ENCODE measurements around the gene PRRG2. TPM values are rescaled to one million over a fixed set of nuclear protein-coding genes. Genes with fewer than 3 reads are reported as not detected.
"Not testable (repeated sequence)": the region's sequence is repeated elsewhere in the genome, so short reads cannot be mapped to it uniquely, and the experiment has no call there.

Gene PRRG2
- total RNA-seq, 2 experiments from 2014 or later, result 1.1 to 1.4 TPM

- ChIA-PET POLR2A (interaction anchor here (0.6 to 0.7 kb wide), 2 partner anchors 18 to 118 kb away, joined by 3 to 4 read pairs; no protein-coding TSS in a partner anchor), CTCF (no interaction called here)
Measured at GRCh38 chr19:49616945-49617344, 35.8 kb downstream of the PRRG2 start.

- POLR2A ChIA-PET, result interaction anchor here (1.0 kb wide), 1 partner anchor 192 kb away, joined by 4 read pairs; no protein-coding TSS in a partner anchor
- CTCF ChIA-PET, result interaction anchor here (1.1 kb wide), 1 partner anchor 12 kb away, joined by 3 read pairs; no protein-coding TSS in a partner anchor
Measured at GRCh38 chr19:49617860-49618259, 36.7 kb downstream of the PRRG2 start.

GRCh38 chr19:49624967-49625910 is 44.1 kb downstream of the PRRG2 start:
- ChIA-PET CTCF (no interaction called here), POLR2A (no interaction called here)

GRCh38 chr19:49626226-49626625 is 45.1 kb downstream of the PRRG2 start:
- ChIA-PET POLR2A (no interaction called here), CTCF (no interaction called here)

- POLR2A ChIA-PET, result no interaction called here
- CTCF ChIA-PET, result interaction anchor here (1.0 kb wide), 1 partner anchor 12 kb away, joined by 3 read pairs; no protein-coding TSS in a partner anchor
Measured at GRCh38 chr19:49629659-49630058, 48.5 kb downstream of the PRRG2 start.

GRCh38 chr19:49631014-49631588 is 50.0 kb downstream of the PRRG2 start:
- POLR2A ChIA-PET, result no interaction called here
- CTCF ChIA-PET, result interaction anchor here (0.6 to 0.7 kb wide), 3 partner anchors 81 to 209 kb away, joined by 3 to 5 read pairs (median 3); no protein-coding TSS in a partner anchor

- ChIA-PET POLR2A (no interaction called here), CTCF (interaction anchor here (0.6 to 0.7 kb wide), 2 partner anchors 110 to 208 kb away, joined by 3 to 5 read pairs; no protein-coding TSS in a partner anchor)
Measured at GRCh38 chr19:49631610-49632192, 50.6 kb downstream of the PRRG2 start.

GRCh38 chr19:49632576-49632975 is 51.5 kb downstream of the PRRG2 start:
- ChIA-PET POLR2A (no interaction called here), CTCF (no interaction called here)

GRCh38 chr19:49633273-49633672 is 52.2 kb downstream of the PRRG2 start:
- POLR2A ChIA-PET, CTCF ChIA-PET: not testable (repeated sequence)

GRCh38 chr19:49635530-49636232 is 54.6 kb downstream of the PRRG2 start:
- ChIA-PET POLR2A (interaction anchor here (0.6 kb wide), 1 partner anchor 18 kb away, joined by 4 read pairs; no protein-coding TSS in a partner anchor), CTCF (interaction anchor here (0.6 kb wide), 1 partner anchor 138 kb away, joined by 3 read pairs; no protein-coding TSS in a partner anchor)

GRCh38 chr19:49636233-49636932 is 55.3 kb downstream of the PRRG2 start:
- ChIA-PET POLR2A (no interaction called here), CTCF (interaction anchor here (0.5 kb wide), 1 partner anchor 23 kb away, joined by 3 read pairs; no protein-coding TSS in a partner anchor)

- POLR2A ChIA-PET, result no interaction called here
- CTCF ChIA-PET, result interaction anchor here (1.0 kb wide), 1 partner anchor 35 kb away, joined by 3 read pairs; no protein-coding TSS in a partner anchor
Measured at GRCh38 chr19:49637821-49638738, 57.0 kb downstream of the PRRG2 start.

- ChIA-PET POLR2A (interaction anchor here (0.7 to 1.9 kb wide), 9 partner anchors 9 to 514 kb away, joined by 3 to 11 read pairs (median 4); partner anchors contain the start of genes BCL2L12, IRF3, PRMT1 and PRR12), CTCF (interaction anchor here (1.0 to 2.2 kb wide), 4 partner anchors 28 to 49 kb away, joined by 3 to 8 read pairs (median 4); partner anchors contain the start of genes PRMT1 and PRR12)
Measured at GRCh38 chr19:49639401-49640112, 58.4 kb downstream of the PRRG2 start.

GRCh38 chr19:49640113-49640898 is 59.2 kb downstream of the PRRG2 start, which contains the start of gene RRAS:
TSS of gene RRAS (minus strand) at chr19:49640143. CDS start at chr19:49640098, 45 bp downstream.
- ChIA-PET POLR2A (interaction anchor here (0.6 to 1.9 kb wide), 10 partner anchors 9 to 153 kb away, joined by 3 to 11 read pairs (median 4); partner anchors contain the start of genes BCL2L12, IRF3, PRMT1 and PRR12), CTCF (interaction anchor here (0.6 to 2.2 kb wide), 7 partner anchors 18 to 134 kb away, joined by 3 to 8 read pairs (median 4); partner anchors contain the start of genes PRMT1 and PRR12)

All from activated CD8-positive, alpha-beta memory T cell treated with anti-CD3 and anti-CD28 coated beads for 36 hours (primary cell).